NCI-H1436 (cell line): ENCODE measurements around the gene ADISSP.
A peak's percentile ranks its signal among the peaks of the same experiment; 100 is the strongest.

Source experiments
- DNase-seq: peaks from one replicate; lab custom pipeline; 2025; lab: John Stamatoyannopoulos, UW

ADISSP gene

DNA sequence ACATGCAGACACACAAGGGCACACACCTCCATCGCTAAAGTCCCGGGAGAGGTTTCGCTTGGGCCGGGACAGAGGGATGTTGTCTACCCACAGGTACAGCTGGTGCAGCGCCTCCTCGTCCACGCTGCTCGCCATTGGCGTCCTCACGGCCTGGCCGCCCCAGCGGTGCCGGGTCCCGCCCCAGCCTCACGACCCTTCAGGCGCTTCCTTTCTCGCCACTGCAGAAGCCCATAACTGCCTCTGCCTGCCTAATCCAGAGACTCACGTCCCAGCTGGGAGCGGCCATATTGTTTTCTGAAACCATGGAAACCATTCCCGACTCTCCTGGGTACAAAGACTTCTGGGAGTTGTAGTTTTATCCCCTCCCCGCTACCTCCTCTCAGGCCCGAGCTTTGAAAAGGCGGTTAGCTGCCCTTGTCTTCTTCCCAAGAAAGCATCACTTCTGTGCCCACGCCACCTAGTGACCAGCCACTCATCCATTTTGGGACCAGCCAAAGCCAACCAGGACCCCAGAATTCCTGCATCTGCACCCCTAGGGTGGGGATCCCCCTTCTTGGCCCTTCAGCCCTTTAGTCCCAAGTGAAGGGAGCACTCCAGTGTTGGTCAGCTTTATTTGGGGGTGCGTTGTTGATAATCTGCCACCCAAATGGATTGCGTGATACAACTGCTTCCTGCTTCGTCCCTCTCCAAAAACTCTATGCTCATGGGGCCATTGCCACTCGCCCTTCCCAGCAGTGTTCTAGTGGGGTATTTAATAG, 13.8 kb upstream of the ADISSP start, which contains the start of gene SPEF1:
Gene SPEF1 (minus strand): TSS at position 296 of the 758 bp plus-strand sequence. CDS start 161 bp downstream, at position 135.
- peak; percentile 83 for DNase-seq

DNA sequence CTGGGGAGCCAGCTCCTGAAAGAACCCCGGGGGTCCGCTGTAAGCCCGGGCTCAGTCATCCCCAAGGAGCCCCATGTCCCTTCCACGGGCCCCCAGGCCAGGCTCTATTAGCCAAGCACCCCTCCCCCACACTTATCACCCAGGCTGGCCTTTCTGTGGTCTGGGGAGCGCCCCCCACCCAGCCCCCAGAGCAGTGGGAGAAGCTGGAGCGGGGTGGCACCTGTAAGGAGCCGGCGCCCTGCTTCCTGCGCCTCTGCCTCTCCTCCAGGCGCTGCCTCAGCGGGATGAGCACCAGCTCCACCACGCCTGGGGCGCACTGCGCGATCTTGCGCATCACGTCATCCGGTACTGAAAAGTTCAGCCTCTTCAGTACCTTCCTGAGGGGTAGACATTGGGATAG, 11.4 kb upstream of the ADISSP start:
- no peak for DNase-seq

DNA sequence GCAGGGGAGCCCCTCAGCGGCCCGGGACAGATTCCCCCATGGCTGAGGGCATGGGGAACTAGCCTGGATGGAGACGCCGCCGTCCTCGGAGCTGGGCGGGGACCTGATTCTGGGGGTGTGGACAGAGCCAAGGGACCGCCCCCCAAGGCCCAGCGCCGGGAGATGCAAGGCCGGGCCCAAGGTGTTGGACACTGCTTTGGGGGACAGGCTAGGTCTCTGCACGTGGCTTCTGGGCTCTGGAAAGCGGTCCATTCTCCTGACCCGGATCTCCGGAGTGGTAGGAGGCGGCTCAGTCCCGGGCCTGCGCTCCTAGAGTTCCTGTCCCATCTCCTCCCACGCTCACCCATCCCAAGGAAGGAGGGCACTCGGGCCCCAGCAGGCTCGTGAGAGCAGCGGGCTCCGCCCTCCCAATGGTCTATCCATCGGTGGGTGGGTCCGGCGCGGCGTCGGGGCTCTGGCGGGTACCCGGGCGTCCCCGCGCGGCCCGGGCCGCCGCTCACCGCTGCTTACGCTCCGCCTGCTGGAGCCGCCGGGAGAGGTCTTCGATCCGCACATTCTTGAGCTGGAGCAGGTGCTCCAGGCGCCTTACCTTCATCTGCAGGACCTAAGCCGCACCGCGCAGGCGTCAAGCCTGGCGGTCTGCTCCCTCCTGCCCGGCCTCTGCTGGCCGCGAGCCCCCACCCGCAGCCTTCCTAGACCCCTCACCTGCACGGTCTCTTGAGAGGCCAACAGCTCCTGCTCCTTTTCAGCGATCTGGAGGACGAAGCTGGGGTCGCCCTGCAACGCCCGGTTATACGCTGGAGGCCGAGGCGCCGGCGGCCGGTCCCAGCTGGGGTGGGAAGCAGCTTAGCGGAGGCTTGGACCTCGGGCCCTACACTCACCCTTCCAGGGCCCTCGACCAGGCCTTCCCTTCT, 10.4 kb upstream of the ADISSP start:
- peak; percentile 43 for DNase-seq

DNA sequence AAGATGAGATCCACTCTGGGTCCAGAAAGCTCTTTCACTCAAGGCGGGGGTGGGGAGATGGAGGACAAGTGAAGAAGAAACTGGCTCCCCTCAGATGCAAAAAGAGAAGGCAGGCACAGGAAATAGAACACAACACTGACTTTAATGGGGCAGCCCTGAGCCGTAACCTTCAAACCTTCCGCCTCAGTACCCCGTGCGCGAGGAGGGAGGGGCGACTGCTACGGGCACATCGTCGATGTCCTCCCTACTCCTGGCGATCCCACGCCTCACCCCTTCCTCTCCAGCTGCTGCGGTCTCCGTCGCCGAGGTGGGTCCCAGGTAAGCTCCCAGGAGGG, 9.8 kb upstream of the ADISSP start:
- DNase-seq, result no peak

DNA sequence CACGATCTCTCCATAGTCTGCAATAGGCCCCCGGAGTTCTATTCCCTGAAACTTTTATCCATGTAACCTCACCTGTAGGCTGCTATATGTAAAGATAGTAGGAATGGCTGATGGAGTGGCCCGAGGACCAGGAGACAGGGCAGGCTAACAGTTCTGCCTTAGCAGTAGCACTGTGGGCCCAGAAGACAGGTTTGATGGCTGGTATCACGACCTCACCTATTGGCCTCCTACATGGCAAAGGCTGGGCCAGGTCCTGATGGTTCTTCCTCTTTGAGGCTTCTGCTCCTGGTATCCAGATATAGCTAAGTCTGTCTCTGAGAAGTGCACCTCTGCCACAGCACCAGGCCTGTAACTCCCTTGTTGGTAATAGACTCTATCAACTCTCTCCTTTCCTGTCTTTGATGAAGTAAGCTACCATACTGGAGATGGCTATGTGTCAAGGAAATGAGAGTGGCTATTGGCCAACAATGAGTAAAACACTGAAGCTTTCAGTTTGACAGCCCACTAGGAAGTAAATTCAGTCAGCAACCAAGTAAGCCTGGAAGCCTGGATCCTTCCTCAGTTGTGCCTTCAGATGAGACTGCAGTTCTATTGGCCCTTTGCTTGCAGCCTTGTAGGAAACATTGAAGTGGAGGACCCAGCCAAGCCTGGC, 8.0 kb upstream of the ADISSP start:
- no peak for DNase-seq

DNA sequence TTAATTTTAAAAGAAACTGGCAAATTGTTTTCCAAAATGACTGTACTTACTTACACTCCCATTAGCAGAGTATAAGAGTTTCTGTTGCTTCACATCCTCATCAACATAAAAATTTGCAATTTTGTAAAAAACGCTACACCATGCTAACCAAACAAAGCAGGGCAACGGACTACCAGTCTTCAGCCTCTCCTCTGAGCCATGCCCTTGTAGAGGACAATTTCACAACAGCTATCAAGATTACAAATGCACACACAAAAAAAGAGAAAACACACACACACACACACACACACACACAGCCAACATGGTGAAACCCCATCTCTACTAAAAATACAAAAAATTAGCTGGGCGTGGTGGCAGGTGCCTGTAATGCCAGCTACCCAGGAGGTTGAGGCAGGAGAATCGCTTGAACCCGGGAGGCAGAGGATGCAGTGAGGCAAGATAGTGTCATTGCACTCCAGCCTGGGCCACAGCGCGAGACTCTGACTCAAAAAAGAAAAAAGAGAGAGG, 4.1 kb upstream of the ADISSP start:
- no peak for DNase-seq

DNA sequence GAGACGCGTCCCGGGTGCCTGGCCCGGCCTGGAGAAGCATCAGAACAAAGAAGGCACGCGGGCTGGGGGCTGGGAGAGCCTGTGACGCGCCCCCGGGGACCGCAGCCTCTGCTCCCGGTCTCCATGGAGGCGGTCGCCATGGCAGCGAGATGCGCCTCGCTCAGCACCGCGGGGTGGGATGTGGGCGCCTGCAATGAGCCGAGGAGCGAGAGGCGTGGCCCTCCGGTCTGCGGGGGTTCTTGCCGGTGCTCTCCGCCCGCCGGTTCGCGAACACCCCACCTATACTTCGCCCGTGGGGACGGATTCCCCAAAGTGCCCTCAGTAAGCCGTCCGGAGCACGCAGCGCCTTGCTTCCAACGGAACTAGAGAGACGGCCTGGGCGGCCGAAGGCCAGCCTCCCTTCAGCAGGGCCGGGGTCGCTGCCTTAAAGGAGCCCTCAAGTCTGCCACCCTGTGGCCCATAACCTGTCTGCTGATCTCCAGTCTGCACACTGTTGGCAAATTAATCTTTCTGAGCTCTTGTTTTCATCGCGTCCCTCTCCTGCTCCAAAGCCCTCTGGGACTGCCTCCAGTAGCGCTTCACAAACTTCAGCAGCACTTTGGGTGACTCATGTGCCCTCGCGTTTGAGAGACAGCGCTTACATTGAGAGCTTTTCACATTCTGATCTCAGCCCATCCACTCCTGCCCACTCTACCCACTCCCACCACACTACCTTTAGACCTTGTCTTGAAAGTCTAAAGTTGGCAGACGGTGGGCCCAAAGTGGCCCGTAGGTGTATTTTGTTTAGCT, 983 bp upstream of the ADISSP start:
- DNase-seq, result peak; percentile 86

DNA sequence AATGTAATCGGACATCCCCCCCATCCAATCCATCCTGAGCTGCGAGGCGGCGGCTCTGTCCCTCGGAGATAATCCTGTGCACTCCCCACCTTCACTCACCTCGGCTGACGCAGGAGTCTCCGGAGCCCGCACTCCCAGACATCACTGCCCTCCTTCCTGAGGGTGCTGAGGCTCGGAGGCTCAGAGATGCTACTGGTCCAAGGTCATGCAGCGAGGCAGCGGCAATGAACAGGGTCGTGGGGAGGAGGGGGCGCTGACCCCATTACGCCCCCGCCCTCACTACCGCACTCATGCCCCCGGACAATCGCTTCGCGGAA, 485 bp downstream of the ADISSP start:
- DNase-seq, result no peak

DNA sequence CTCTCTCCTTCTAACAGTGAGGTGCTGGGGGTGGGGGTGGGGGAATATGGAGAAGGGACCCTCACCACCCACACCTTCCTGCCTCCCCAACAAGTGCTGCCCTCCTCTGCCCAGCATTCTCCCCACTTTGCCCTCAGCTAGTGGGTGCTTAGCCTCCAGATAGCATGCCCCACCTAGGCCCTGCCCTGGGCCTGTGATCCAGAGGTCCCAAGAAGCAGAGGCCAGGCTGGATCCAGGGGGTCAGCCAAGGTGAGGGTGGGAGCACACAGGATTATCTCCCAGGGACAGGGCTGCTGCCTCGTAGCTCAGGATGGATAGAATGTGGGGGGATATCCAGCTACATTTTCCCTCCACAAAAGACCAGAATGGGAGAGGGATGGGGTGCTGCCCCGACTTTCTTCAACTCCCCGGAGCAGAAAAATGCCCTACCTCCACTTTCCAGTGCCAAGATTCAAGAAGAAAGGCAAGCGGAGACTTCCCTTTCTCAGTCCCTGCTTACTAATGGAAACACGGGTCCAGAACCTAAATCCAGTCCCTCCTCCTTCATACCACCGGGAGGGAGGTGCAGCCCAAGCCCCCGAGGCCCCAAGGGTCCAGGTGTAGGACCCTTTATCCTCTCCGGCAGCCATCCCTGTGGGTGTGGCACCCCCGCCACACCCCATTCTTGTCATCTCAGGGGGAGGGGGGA, 987 bp downstream of the ADISSP start:
- no peak for DNase-seq

DNA sequence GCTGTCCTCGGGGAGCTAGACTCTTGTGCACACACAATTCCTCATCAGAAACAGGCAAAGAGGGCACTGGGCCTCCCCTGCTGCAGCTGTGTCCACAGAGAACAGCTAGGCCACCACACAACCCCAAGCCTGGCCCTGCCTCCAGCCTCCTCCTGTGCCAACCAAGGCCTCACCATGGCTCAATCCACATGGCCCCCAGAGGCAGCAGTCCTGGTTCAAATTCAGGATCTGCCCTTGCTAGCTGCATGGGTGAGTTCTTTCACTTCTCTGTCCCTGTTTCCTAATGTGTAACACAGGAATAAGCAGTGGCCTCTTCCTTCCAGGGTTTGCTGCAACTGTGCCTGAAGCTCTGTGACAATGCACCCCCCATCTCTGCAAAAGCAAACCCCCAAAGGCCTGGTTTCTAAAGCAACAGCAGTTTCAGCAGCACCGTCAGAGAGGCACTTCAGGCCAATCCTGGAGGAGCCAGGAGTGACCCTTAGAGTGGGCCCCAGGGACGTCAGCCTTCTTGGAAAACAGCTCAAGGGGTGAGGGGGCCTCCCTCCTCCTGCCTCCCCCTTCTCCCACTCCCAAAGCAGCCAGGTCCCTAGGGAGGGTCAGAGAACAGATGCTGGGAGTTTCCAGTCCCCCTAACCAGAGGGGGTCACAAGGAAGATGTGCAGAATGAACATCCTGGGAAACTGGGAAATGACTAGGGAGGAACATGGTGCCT, 2.2 kb downstream of the ADISSP start:
- DNase-seq, result no peak

DNA sequence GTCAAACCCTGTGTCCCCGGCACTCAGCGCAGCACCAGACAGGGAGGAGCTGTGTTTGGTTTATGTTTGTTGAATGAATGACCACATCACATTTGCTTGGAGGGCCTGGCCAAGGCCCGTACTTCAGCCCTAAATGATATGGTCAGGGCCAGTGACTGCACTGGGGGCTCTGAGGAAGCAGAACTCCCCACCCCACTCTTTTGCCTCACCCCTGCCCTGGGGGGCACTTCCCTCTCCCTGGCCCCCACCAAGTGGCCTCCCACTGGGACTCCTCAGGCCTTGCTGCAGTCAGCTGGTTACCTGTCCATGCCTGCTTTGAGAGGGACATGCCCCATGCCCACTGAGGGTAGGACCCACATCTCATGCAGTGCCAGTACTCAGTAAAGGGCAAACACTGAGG, 2.9 kb downstream of the ADISSP start:
- no peak for DNase-seq

DNA sequence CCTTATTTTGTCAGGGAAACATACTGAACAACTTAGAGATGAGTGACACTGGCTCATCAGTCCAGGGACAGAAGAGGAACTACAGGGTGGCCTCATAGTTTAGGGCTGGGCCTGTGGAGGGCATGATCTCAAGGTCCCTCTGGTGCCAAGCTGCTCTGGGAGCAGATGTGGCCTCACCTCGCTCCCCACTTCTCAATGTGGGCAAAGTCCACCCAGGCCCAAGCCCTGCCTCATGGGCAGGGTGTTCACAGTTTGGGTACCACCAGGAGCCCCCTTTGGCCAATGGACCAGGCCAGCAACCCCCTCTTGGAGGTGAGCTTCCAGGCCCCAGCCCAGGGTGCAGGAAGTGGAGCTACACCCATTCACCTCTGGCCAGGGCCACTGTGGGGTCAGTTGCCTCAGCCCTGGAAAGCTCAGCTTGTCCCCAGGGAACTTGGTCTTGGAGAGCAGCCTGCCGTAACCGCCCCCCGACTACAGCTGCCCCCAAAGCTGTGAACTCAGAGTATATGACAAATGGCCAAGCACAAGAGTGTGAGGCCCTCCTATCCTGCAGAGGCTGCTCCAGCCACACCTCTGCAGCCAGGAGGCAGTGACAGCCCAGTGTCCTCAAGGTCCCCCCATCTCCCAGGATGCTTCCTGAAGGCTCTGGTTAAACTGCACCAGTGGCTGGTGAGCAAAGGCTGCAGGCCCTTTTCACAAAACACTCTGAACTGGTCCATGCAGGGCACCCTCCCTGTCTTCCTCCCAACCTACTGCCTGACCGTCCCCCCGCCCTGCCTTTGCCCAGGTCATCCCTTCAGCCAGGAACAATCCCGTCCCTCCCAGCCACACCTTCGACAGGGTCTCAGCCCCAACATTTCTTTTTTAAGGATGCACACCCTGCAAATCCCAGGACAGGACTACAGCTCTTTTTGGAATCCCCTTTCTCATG, 3.6 kb downstream of the ADISSP start:
- DNase-seq, result no peak

DNA sequence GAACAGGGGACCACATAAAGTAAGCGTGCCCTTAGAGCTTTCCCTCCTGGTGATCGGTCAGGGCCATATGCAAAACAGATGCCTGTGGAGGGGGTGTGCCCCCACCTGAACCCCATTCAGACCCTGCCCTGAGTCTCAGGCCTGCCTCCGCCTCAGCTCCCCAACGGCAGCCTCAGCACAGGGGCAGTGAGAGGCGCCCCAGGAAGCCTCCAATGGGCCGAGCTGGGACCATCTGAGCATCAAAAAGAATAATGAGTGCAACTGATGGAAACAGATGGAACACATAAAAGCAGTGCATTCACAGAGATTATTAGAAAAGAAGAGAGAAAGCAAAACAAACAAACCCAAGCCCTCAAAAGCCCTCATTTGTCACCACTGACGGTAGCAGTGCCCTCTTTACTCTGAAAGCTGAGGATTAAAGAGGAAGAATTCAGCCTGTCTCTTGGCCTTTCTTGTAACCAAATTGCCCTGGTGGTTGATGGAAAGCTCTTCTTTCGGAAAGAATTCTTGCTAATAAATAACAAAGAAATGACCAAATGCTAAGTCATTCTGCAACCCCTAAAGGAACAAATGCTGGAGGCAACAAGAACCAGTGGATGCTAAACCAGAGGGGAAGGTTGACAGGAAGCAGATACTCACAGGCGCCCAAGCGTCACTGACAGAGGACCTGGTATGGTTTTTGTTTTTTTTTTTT, 6.8 kb downstream of the ADISSP start:
- DNase-seq, result no peak

DNA sequence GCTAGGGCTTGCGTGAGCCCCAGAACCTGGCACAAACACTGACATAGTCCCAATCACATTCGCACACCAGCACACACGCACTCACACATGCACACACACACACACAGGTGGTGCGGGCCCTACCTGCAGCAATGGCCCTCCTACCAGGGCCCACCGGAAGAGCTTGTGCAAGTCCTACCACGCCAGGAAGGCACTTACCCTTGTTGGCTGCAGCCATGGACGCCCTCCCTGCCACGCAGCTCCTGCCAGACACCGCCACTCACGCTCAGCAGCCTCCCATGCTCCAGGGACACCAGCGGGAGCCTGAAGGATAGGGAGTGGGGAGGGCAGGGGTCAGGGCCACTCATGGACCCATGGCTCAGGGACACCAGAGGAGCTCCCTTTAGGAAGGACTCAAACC, 7.7 kb downstream of the ADISSP start:
- DNase-seq, result no peak

DNA sequence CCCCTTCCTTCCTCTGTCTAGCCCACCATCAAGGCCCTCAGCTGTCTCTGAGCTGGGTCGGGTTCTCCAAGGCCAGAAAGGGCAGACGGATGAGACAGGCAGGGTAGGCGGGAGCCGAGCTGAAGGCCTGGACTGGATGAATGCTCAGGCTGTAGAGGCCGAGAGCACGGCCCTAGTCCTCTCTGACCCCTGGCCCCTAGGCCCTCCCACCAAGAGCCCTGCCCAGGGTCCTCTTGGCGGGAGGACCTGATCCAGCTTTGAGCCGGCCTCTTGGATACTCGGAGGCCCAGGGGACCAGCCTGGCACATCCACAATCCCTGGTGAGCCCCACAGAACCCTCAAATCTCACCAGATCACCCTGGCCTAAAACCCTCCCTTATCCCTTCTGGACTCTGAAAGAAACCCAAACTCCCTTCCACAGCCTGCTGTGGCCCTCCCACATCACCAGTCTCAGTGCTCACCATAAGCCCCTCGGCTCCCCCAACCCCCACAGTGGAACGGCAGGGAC, 8.2 kb downstream of the ADISSP start:
- DNase-seq, result no peak

DNA sequence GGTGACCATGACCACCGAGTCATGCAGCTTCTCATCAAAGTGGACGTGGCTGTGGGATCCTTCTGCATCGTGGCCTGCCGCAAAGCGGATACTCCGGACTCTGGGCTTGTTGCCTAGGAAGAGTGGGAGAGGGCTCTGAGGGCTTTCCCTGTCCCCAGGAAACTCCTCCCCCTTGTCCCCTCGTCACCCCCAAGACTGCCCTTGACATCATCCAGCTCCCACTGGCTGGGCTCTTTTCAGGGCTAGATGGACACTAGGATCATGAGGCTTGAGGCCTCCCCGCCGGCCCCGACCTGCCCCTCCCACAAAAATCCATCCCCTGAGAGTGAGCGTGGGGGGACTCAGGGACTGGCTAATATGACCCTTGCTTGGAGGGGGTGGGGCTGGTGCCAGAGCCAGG, 9.0 kb downstream of the ADISSP start:
- DNase-seq, result no peak

DNA sequence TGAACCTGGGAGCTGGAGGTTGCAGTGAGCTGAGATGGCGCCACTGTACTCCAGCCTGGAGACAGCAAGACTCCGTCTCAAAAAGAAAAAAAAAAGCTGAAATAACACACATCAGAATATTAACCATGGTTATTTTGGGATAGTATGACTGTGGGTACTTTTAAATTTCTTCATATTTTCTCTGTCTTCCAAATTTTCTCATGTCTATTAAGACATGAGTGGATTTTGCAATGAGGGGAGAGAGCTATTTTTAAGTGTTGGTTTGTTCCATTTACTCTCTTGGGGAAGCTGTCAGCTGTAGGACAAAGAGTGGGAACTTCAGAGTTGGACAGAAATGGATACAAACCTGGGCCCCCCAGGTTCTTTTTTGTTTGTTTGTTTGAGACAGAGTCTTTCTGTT, 10.3 kb downstream of the ADISSP start:
- no peak for DNase-seq

DNA sequence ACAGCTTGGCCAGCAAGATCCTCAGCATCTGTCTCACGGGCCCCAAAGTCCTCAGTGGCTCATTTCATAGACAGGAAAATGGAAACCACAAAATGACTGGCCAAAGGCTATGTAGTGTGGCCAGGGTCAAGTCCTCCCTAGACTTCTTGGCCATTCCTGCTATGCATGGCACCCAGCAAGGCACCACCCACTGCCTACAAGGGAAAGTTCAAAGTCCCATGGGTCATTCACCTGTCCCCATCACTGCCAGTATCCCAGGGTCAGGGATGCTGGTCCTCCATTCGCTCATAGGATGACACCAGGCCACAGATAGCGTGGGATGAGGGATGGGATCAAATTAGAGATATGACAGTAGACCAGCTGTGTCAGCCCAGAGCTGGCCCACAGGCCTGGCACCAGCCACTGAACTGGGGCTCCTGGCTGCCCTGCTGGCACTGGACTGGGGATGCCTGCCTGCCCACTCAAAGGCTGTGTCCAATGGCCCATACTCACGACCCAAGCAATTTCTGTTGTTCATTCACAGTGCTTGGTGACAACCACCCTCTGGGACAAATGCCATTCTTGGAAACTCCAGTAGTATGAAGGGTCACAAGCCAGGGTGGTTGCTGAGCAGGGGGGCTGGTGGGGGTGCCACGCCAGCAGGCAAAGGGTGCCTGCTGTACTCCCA, 11.6 kb downstream of the ADISSP start:
- DNase-seq, result no peak
